Heart left ventricle (tissue), 16 donors: ENCODE measurements around the gene C2CD4D. TPM values are rescaled to one million over a fixed set of nuclear protein-coding genes. Genes with fewer than 3 reads are reported as not detected.

ENCODE experiments used
- ATAC-seq, 4 donors: fragments of 200-7000 bp; cut with Tn5 transposase; one replicate each; pipeline ENCODE4 v1.9.1; 2020 to 2022; ENCODE audit warnings: moderate library complexity in 4 of 4, mild to moderate bottlenecking in 3 of 4, moderate number of reproducible peaks in 1 of 4
- DNase-seq, 5 donors: peaks; one replicate each; pipeline ENCODE4 v3.0.0-alpha.2; 2020
- H3K27ac ChIP-seq, 12 donors: fragments of 200-600 bp; sonication (generic) in 4 of 12; one replicate each; pipeline versions ENCODE4 v1.5.0 to v1.8.0; 2016 to 2022; ENCODE audit warnings: mild to moderate bottlenecking in 2 of 12
- H3K27me3 ChIP-seq, 9 donors: fragments of 200-600 bp; sonication (generic) in 2 of 9; one replicate each; pipeline versions ENCODE4 v1.5.1 to v1.8.0; 2016 to 2022; ENCODE audit warnings: mild to moderate bottlenecking in 3 of 9
- H3K36me3 ChIP-seq, 9 donors: fragments of 200-600 bp; sonication (generic) in 2 of 9; one replicate each; pipeline versions ENCODE4 v1.5.0 to v1.8.0; 2018 to 2022; ENCODE audit warnings: mild to moderate bottlenecking in 2 of 9
- H3K4me1 ChIP-seq, 12 donors: fragments of 200-600 bp; sonication (generic) in 4 of 12; one replicate each; pipeline versions ENCODE4 v1.5.0 to v1.8.0; 2016 to 2022; ENCODE audit warnings: mild to moderate bottlenecking in 3 of 12
- H3K4me3 ChIP-seq, 12 donors: fragments of 200-600 bp; sonication (generic) in 4 of 12; one replicate each; pipeline versions ENCODE4 v1.5.0 to v1.8.0; 2017 to 2022; ENCODE audit warnings: mild to moderate bottlenecking in 9 of 12, moderate library complexity in 4 of 12
- H3K9me3 ChIP-seq, 12 donors: fragments of 200-600 bp; sonication (generic) in 4 of 12; one replicate each; pipeline versions ENCODE4 v1.5.0 to v1.8.0; 2016 to 2022; ENCODE audit warnings: mild to moderate bottlenecking in 1 of 12
- POLR2A ChIP-seq, 2 donors: fragments of 450-650 bp; IDR thresholded peaks; one replicate each; pipeline ENCODE4 v1.6.1; 2017; ENCODE audit warnings: antibody characterized with exemption in 2 of 2, mild to moderate bottlenecking in 2 of 2, moderate library complexity in 2 of 2
- WGBS, 4 donors: extraction: QIAGEN DNeasy Blood & Tissue Kit in 2 of 4; methylation state at CpG; one replicate each; pipeline versions ENCODE4 v1.1.5 to v1.1.7; 2013 to 2018; 5-methylcytosine and 5-hydroxymethylcytosine counted together
- intact Hi-C, 10 donors: fragments of 100-400 bp; cut with DNase I; formaldehyde crosslinking; loops; one replicate each; pipeline versions ENCODE4 v1.11.1 to v1.14.2; 2022
- polyA plus RNA-seq, 2 donors: library from polyadenylated mRNA; stranded (reverse); fragments of 200-250 nt; gene quantifications; one replicate each; pipeline ENCODE4 v1.2.3, GENCODE V29; 2013
- total RNA-seq, 9 donors: library from RNA; depleted of rRNA in 2 of 9; stranded (reverse); fragments of >200 nt in 2 of 9; fragmentation: NEBNext Ultra II Directional in 3 of 9; extraction: Animal tissue kit (Norgen Biotek cat#: 25700) in 3 of 9; gene quantifications; one replicate each; pipeline versions ENCODE4 v1.1.0 to v1.2.4, GENCODE V29; 2016 to 2023
- TF ChIP-seq, protein P1 (sequence below), 12 donors: fragments of 200-600 bp; sonication (generic) in 4 of 12; IDR thresholded peaks; one replicate each; pipeline versions ENCODE4 v1.5.0 to v1.8.0; 2018 to 2022; ENCODE audit warnings: antibody characterized with exemption in 12 of 12, mild to moderate bottlenecking in 5 of 12
- donor health status: ischemic (EF 13 %, LVEDD 7.1; RV severe dilation, severe dysfunction).
- donor health status: healthy with polysubstance abuse.
- donor health status: DM: no; HTN: yes; CAD: no.
- donor health status: DM: no; HTN: no; CAD: no.
- donor health status: ischemic (EF 25% LVEDD 6.9; RV normal size, moderate dysfunction).
- donor health status: ischemic (EF 25% LVEDD 5.7; RV mildly dilated, moderate dysfunction).
- donor health status: healthy.
- donor health status: DM: yes; HTN: yes; CAD: no.
- donor health status: ischemic (EF 35%, LVEDD 5.7; RV mildly dilated, moderate dysfunction).
- donor health status: nonischemic (EF 11% LVEDD 7.7; RV severe dilation, severe dysfunction).
- donor health status: DM: yes; HTN: yes; CAD: no.
- donor health status: PGD.
- donor health status: ischemic (EF 29% LVEDD 5.4; RV normal size, mild dysfunction).
- donor health status: nonischemic (EF 23%, LVEDD 6.1; RV moderate dilation, normal function).

C2CD4D gene
- total and polyA plus RNA-seq, 11 donors = 0.14 to 0.28 TPM; not detected in 9

DNA sequence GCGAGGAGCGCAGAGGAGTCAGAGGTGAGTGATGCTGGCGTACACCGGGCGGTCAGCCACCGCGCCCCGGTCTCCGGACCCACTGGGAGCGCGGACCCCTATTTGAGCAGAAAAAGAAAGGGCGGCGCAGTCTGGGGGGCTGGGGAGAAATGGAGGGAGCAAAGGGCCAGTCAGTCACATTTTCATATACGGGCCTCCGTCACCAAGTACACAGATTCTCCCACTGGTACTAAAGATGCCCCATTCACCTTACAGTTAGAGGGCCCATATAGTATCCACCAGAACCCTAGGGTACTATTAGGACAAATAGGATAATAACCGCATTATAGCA is 573 bp downstream of the C2CD4D start:
- H3K27ac ChIP-seq = peak overlapping the region in 1 of 12 donors; percentile 60

DNA sequence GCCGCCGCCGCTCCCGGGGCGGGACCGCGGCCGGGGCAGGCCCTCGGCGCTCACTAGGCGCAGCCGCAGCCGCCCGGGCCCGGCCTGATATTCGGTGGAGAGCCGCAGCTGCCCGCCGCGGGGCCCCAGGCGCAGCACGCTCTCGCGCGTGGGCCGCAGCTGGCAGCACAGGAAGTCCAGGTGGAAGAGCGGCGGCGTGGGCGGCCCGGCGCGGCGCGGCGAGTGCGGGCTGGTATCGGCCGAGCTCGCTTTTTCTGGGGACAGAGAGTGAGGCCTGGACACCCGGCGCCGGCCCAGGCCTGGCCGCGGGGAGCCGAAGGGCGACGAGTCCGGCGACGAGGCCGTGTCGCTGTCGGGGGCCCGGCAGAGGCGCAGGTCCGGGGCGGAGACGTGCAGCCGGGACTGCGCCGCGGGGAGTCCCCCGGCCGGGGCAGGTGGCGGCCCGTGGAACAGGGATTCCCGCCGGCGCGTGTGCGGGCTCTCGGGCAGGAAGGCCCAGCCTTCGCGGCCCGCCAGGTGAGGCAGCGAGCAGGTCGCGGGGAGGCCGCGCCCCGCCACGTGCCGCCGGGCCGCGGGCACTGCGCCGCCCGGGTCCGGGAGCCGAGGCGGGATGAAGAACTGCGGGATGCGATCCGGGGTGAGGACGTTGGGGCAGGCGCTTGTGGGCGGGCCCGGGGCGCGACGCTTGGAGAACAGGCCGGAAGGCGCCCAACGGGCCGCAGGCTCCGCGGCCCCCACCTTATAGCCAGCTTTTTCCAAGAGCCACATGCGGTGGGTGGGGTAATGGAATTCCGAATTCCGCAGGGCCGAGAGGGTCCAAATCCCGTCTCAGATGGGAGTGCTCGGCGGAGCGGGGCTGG is 1.2 kb downstream of the C2CD4D start:
- ATAC-seq = peak in 2 of 4 donors; percentile 40 to 49
- H3K9me3 ChIP-seq = no peaks in the 10 kb centered on the region
- peak in 2 of 5 donors; percentile 45 to 50 for DNase-seq
- WGBS, 4 donors = 1 to 2% (median 1%) methylated on average over 40 to 117 of the region's 117 CpGs
- peaks cover 0 to 38% (median 19%) of the 10 kb centered on the region in 12 donors for H3K4me1 ChIP-seq
- no peak for TF ChIP-seq POLR2A (IDR thresholded peaks at IDR 0.05)
- TF ChIP-seq, protein P1, sequence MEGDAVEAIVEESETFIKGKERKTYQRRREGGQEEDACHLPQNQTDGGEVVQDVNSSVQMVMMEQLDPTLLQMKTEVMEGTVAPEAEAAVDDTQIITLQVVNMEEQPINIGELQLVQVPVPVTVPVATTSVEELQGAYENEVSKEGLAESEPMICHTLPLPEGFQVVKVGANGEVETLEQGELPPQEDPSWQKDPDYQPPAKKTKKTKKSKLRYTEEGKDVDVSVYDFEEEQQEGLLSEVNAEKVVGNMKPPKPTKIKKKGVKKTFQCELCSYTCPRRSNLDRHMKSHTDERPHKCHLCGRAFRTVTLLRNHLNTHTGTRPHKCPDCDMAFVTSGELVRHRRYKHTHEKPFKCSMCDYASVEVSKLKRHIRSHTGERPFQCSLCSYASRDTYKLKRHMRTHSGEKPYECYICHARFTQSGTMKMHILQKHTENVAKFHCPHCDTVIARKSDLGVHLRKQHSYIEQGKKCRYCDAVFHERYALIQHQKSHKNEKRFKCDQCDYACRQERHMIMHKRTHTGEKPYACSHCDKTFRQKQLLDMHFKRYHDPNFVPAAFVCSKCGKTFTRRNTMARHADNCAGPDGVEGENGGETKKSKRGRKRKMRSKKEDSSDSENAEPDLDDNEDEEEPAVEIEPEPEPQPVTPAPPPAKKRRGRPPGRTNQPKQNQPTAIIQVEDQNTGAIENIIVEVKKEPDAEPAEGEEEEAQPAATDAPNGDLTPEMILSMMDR (IDR thresholded peaks at IDR 0.05) = no peak
- no peaks in the 10 kb centered on the region for H3K36me3 ChIP-seq
- intact Hi-C loops = loop anchor here in 8 of 10 donors (5.0 to 10.0 kb wide), 7 partner anchors 101 to 394 kb away; partner anchors contain the start of gene POGZ (in 1 of the 8)
- peaks cover 16 to 43% (median 29%) of the 10 kb centered on the region in 9 donors for H3K27me3 ChIP-seq
- peak overlapping the region in 2 of 12 donors; percentile 31 to 60 for H3K27ac ChIP-seq
- peak overlapping the region; percentile 31 to 60 (median 50) for H3K4me3 ChIP-seq

More for the DNA sequence above, 573 bp downstream of the C2CD4D start:
- TF ChIP-seq, protein P1 (IDR thresholded peaks at IDR 0.05) = no peak
- no peak for TF ChIP-seq POLR2A (IDR thresholded peaks at IDR 0.05)
- Histone ChIP-seq H3K4me1 (peaks cover 0 to 32% (median 19%) of the 10 kb centered on the region in 12 donors), H3K36me3 (no peaks in the 10 kb centered on the region), H3K4me3 (peak overlapping the region; percentile 31 to 60 (median 50)), H3K27me3 (peaks cover 16 to 43% (median 29%) of the 10 kb centered on the region in 9 donors), H3K9me3 (no peaks in the 10 kb centered on the region)
- no peak for ATAC-seq
- 7 to 22% (median 11%) methylated on average over 15 to 16 of the region's 16 CpGs for WGBS, 4 donors
- DNase-seq = no peak
- intact Hi-C loops = loop anchor here in 8 of 10 donors (5.0 to 10.0 kb wide), 7 partner anchors 102 to 394 kb away; partner anchors contain the start of gene POGZ (in 1 of the 8)

- TF ChIP-seq POLR2A (IDR thresholded peaks at IDR 0.05) = no peak
- TF ChIP-seq, protein P1 (IDR thresholded peaks at IDR 0.05) = no peak
- intact Hi-C loops = loop anchor here in 8 of 10 donors (2.0 to 10.0 kb wide), 9 partner anchors 101 to 393 kb away; partner anchors contain the start of gene POGZ (in 1 of the 8)
- ATAC-seq = no peak
- Histone ChIP-seq H3K9me3 (no peaks in the 10 kb centered on the region), H3K27ac (peak overlapping the region in 1 of 12 donors; percentile 60), H3K4me1 (peaks cover 0 to 42% (median 20%) of the 10 kb centered on the region in 12 donors), H3K27me3 (peaks cover 16 to 43% (median 29%) of the 10 kb centered on the region in 9 donors), H3K4me3 (peak overlapping the region in 11 of 12 donors; percentile 31 to 60 (median 51)), H3K36me3 (no peaks in the 10 kb centered on the region)
- peak in 1 of 5 donors; percentile 60 for DNase-seq
- WGBS, 4 donors = 1 to 10% (median 4%) methylated on average over 4 to 26 of the region's 26 CpGs
Measured at GRCh38 chr1:151837884-151838221, 1.8 kb downstream of the C2CD4D start.

- ATAC-seq = no peak
- DNase-seq = peak in 1 of 5 donors; percentile 4
- Histone ChIP-seq H3K9me3 (no peaks in the 10 kb centered on the region), H3K4me3 (no peak overlapping the region), H3K27ac (peak overlapping the region in 1 of 12 donors; percentile 10), H3K36me3 (no peaks in the 10 kb centered on the region), H3K4me1 (peaks cover 0 to 42% (median 22%) of the 10 kb centered on the region in 12 donors), H3K27me3 (peaks cover 16 to 43% (median 29%) of the 10 kb centered on the region in 9 donors)
- TF ChIP-seq, protein P1 (IDR thresholded peaks at IDR 0.05) = no peak
- TF ChIP-seq POLR2A (IDR thresholded peaks at IDR 0.05) = no peak
- intact Hi-C loops = loop anchor here in 8 of 10 donors (2.0 to 10.0 kb wide), 9 partner anchors 100 to 392 kb away; partner anchors contain the start of gene POGZ (in 1 of the 8)
- whole genome bisulfite sequencing, 4 donors = 48 to 59% (median 54%) methylated on average over 3 of the region's 3 CpGs
Measured at GRCh38 chr1:151837197-151837596, 2.4 kb downstream of the C2CD4D start.
